Endothelial cell of umbilical vein (primary cell): Measurements from ENCODE around the gene PYGB.

ENCODE experiments used
- EZH2 ChIP-seq: IDR thresholded peaks from 2 replicates; pipeline ENCODE4 v1.6.1; 2012; ENCODE audit warnings: borderline replicate concordance, low read depth, mild to moderate bottlenecking, moderate library complexity, low read length, inconsistent platforms; ENCODE audit not compliant: severe bottlenecking
- FOS ChIP-seq: IDR thresholded peaks from 2 replicates; pipeline ENCODE4 v1.6.1; 2011; ENCODE audit warnings: mild to moderate bottlenecking, low read length, moderate library complexity, borderline replicate concordance; ENCODE audit not compliant: insufficient read depth
- GATA2 ChIP-seq: IDR thresholded peaks from 2 replicates; pipeline ENCODE4 v1.7.0; 2011; ENCODE audit warnings: low read depth, mild to moderate bottlenecking, moderate library complexity, mixed read lengths, low read length; ENCODE audit not compliant: insufficient read length, insufficient read depth
- JUN ChIP-seq: IDR thresholded peaks from 2 replicates; pipeline ENCODE4 v1.6.1; 2011; ENCODE audit warnings: borderline replicate concordance, low read depth; ENCODE audit not compliant: insufficient read length, insufficient read depth
- MYC ChIP-seq: IDR thresholded peaks from one replicate; pipeline ENCODE4 v1.6.1; 2011; ENCODE audit warnings: mild to moderate bottlenecking, low read depth, low read length
- POLR2A ChIP-seq: IDR thresholded peaks from 2 replicates; pipeline ENCODE4 v1.6.1; 2012; ENCODE audit warnings: low read depth, mild to moderate bottlenecking, control low read depth, low read length
- POLR2AphosphoS5 ChIP-seq: IDR thresholded peaks from 2 replicates; pipeline ENCODE4 v1.6.1; 2012; ENCODE audit warnings: low read depth, mild to moderate bottlenecking, control low read depth, low read length, moderate library complexity; ENCODE audit not compliant: insufficient read depth
- TF ChIP-seq, protein P1 (sequence below), 2 donors: IDR thresholded peaks; 1 replicate in 1 of 2; 2 replicates in 1 of 2; pipeline ENCODE4 v1.5.1; 2011; ENCODE audit warnings: low read length in 2 of 2, mild to moderate bottlenecking in 2 of 2, moderate library complexity in 2 of 2, control low read depth in 1 of 2, inconsistent platforms in 1 of 2, low read depth in 1 of 2; ENCODE audit not compliant: insufficient read depth in 1 of 2; ENCODE audit errors: extremely low read depth in 1 of 2
- TF ChIP-seq, protein P2 (sequence below): IDR thresholded peaks from 2 replicates; pipeline ENCODE4 v1.6.1; 2011; ENCODE audit not compliant: insufficient read depth, insufficient read length

DNA sequence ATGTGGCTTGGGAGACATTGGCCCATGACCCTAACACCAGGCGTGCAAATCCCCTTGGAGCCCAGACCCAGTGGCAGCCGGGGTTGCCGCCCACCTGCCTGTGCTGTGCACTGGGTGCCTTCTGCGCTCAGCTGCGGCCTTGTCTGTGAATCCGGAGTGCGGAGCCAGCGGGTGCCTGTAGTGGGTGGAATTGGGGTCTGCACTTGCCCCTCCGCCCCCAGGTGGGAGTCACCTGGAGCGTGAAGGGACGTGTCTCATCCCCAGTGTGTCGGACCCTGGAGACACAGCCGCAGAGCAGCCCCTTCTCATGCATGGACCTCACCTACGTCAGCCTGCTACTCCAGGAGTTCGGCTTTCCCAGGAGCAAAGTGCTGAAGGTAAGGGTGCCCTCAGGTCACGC lies 22.9 kb upstream of the PYGB start:
- TF ChIP-seq, protein P1, sequence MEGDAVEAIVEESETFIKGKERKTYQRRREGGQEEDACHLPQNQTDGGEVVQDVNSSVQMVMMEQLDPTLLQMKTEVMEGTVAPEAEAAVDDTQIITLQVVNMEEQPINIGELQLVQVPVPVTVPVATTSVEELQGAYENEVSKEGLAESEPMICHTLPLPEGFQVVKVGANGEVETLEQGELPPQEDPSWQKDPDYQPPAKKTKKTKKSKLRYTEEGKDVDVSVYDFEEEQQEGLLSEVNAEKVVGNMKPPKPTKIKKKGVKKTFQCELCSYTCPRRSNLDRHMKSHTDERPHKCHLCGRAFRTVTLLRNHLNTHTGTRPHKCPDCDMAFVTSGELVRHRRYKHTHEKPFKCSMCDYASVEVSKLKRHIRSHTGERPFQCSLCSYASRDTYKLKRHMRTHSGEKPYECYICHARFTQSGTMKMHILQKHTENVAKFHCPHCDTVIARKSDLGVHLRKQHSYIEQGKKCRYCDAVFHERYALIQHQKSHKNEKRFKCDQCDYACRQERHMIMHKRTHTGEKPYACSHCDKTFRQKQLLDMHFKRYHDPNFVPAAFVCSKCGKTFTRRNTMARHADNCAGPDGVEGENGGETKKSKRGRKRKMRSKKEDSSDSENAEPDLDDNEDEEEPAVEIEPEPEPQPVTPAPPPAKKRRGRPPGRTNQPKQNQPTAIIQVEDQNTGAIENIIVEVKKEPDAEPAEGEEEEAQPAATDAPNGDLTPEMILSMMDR (IDR thresholded peaks at IDR 0.05; ENCODE audit: extremely low read depth in 1 of 2, insufficient read depth in 1 of 2, low read depth in 1 of 2, low read length in 2 of 2) = no peak
- no peak for TF ChIP-seq POLR2AphosphoS5
- TF ChIP-seq JUN = no peak
- no peak for TF ChIP-seq POLR2A
- TF ChIP-seq EZH2 = no peak
- TF ChIP-seq, protein P2, sequence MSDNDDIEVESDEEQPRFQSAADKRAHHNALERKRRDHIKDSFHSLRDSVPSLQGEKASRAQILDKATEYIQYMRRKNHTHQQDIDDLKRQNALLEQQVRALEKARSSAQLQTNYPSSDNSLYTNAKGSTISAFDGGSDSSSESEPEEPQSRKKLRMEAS = no peak
- no peak for TF ChIP-seq FOS
- TF ChIP-seq MYC = no peak
- no peak for TF ChIP-seq GATA2
